BLaER1 treated with 17β-estradiol and CSF1 and Interleukin-3, amounts not matched to agents 10 nM and 100 nM (cell line): ENCODE results near the gene VWA5A.

Experiments
- H3K27ac ChIP-seq, 11 experiments: shearing (Covaris generic); formaldehyde crosslinking; 2 replicates each; pipeline ENCODE4 v1.8.1; 2022
- H3K27me3 ChIP-seq, 11 experiments: shearing (Covaris generic); formaldehyde crosslinking; 2 replicates each; pipeline ENCODE4 v1.8.1; 2022
- H3K36me3 ChIP-seq, 11 experiments: shearing (Covaris generic); formaldehyde crosslinking; 2 replicates each; pipeline ENCODE4 v1.8.1; 2022
- H3K4me1 ChIP-seq, 10 experiments: shearing (Covaris generic); formaldehyde crosslinking; 2 replicates each; pipeline ENCODE4 v1.8.1; 2022
- H3K4me2 ChIP-seq, 11 experiments: shearing (Covaris generic); formaldehyde crosslinking; 2 replicates each; pipeline ENCODE4 v1.8.1; 2022
- H3K4me3 ChIP-seq, 10 experiments: shearing (Covaris generic); formaldehyde crosslinking; 2 replicates each; pipeline ENCODE4 v1.8.1; 2022
- H3K9ac ChIP-seq, 11 experiments: shearing (Covaris generic); formaldehyde crosslinking; 2 replicates each; pipeline ENCODE4 v1.8.1; 2022
- H3K9me3 ChIP-seq, 11 experiments: shearing (Covaris generic); formaldehyde crosslinking; replicated peaks in 1 of 11; 2 replicates each; pipeline ENCODE4 v1.8.1; 2022
- H4K20me1 ChIP-seq, 11 experiments: shearing (Covaris generic); formaldehyde crosslinking; 2 replicates each; pipeline ENCODE4 v1.8.1; 2022
- Cebpa-rat ChIP-seq, 11 experiments: shearing (Covaris generic); IDR thresholded peaks; 2 replicates each; pipeline ENCODE4 v1.8.1; 2022

The VWA5A gene

DNA sequence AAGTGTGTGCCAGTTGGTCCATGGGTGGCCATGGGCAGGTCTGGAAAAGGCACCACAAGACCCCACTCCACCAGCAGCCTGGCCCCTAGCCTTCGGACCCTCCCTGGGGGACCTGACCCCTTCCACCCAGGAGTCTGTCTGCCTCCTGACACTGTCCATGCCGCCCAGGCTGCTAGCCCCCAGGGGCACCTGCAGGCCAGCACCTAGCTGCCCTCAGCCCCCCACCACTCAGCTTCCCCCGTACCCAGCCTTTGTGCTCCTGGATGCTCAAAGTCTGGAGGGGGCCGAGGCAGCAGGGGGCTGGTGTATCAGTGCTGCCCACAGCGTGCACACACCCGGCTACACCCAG lies 39.8 kb upstream of the VWA5A start:
- peaks cover 11 to 27% (median 19%) of the 10 kb centered on the region in 10 experiments for H3K4me1 ChIP-seq
- H3K36me3 ChIP-seq, result no peaks in the 10 kb centered on the region
- H3K27ac ChIP-seq, result no peak overlapping the region
- H4K20me1 ChIP-seq, result no peaks in the 10 kb centered on the region
- no peak overlapping the region for H3K4me3 ChIP-seq
- H3K9me3 ChIP-seq, result no peaks in the 10 kb centered on the region
- peak overlapping the region in 8 of 11 experiments; percentile 66 to 82 (median 76); a peak in 6 of 22 replicates for H3K4me2 ChIP-seq
- no peak overlapping the region for H3K9ac ChIP-seq
- no peak for TF ChIP-seq Cebpa-rat (IDR thresholded peaks at IDR 0.05)
- 0 out of 22 replicates have a peak, but pooled peaks cover 0 to 6% (median 0%) of the 10 kb centered on the region in 11 experiments for H3K27me3 ChIP-seq

DNA sequence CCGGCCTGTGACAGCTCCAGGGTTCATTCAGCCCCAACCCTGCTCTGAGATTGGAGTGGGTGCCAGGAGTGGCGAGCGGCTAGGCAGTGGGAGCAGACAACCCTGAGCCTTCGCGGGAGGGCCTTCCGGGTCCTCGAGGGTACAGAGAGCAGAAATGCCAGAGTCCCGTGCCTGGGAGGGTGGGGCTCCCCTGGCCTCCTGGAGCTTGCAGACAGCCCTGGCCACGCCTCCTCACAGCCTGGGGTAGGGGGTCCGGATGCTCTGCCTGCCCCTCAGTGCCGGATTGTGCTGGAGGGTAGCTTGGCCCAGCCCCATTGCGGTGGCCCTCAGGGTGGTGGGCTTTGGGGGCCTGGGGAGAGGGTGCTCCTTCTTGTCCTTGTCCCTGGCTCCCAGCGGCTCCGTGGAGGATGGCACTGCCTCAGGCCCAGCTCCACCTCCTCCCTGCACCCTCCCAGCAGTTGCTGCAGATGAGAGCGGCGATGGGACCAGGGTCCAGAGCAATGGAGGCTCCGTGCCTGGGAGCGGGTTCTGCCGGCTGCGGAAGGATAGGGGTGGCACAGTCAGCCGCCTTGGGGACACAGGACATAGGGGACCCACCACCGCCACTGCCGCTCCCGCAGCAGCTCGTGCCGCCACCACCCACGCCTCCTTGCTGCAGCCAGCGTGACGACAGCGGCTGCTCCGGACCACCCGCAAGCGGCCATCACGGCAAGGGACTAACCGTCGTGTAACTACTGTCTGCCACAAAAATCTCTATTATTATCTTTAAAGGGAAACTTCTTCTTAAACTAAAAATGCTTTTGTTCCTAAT lies 39.2 kb upstream of the VWA5A start:
- peak overlapping the region; percentile 55 to 84 (median 76) for H3K4me2 ChIP-seq
- no peaks in the 10 kb centered on the region for H3K9me3 ChIP-seq
- H3K4me1 ChIP-seq, result peaks cover 7 to 22% (median 13%) of the 10 kb centered on the region in 10 experiments
- peak overlapping the region in 7 of 10 experiments; percentile 15 to 57 (median 40); a peak in 12 of 20 replicates for H3K4me3 ChIP-seq
- no peak for TF ChIP-seq Cebpa-rat (IDR thresholded peaks at IDR 0.05)
- H3K36me3 ChIP-seq, result no peaks in the 10 kb centered on the region
- H3K9ac ChIP-seq, result peak overlapping the region in 4 of 11 experiments; percentile 15 to 53 (median 38); a peak in 6 of 22 replicates
- H3K27ac ChIP-seq, result peak overlapping the region in 4 of 11 experiments; percentile 1 to 43 (median 23); a peak in 4 of 22 replicates
- H4K20me1 ChIP-seq, result no peaks in the 10 kb centered on the region
- 0 out of 22 replicates have a peak, but pooled peaks cover 0 to 6% (median 0%) of the 10 kb centered on the region in 11 experiments for H3K27me3 ChIP-seq

DNA sequence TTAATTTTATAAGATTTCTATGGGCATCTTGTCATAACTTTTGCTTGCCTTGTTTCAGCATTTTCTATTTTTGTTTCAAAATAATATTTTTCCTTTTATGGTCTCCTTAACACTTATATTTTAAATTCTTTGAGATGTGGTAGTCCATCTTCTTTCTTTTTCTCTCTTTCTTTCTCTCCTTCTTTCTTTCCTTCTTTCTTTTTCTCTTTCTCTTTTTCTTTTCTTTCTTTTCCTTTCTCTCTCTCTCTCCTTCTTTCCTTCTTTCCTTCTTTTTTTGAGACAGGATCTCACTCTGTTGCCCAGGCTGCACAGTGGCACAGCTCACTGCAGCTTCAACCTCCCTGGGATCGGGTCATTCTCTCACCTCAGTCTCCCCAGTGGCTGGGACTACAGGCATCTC lies 38.0 kb upstream of the VWA5A start:
- Histone ChIP-seq H4K20me1 (no peaks in the 10 kb centered on the region), H3K4me3 (no peak overlapping the region), H3K27me3 (0 out of 22 replicates have a peak, but pooled peaks cover 0 to 6% (median 0%) of the 10 kb centered on the region in 11 experiments), H3K4me1 (peaks cover 6 to 14% (median 10%) of the 10 kb centered on the region in 10 experiments), H3K4me2 (no peak overlapping the region), H3K9ac (no peak overlapping the region), H3K27ac (no peak overlapping the region), H3K9me3 (no peaks in the 10 kb centered on the region), H3K36me3 (no peaks in the 10 kb centered on the region)
- TF ChIP-seq Cebpa-rat (IDR thresholded peaks at IDR 0.05), result no peak

DNA sequence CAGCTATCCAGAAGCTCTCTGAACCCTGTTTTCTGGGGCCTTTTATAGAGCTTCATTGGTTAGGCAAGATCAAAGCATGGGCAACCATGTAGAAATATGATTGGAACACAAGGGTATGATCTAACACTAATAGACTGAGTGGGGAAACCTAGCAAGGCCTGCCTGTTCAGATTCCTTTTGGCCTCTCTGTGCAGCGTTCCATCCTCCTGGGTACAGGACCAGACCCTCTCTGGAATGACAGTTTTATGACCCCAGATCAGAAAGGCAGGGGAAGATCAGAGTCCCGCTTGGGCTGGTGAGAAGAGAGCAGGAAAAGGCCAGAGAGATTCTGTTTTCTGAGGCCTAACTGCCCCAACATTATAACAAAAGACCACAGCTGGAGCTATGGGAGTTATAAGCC lies 36.7 kb upstream of the VWA5A start:
- no peak overlapping the region for H3K4me2 ChIP-seq
- H3K4me1 ChIP-seq, result peaks cover 6 to 14% (median 10%) of the 10 kb centered on the region in 10 experiments
- no peak overlapping the region for H3K27ac ChIP-seq
- no peaks in the 10 kb centered on the region for H3K36me3 ChIP-seq
- no peak overlapping the region for H3K4me3 ChIP-seq
- no peak for TF ChIP-seq Cebpa-rat (IDR thresholded peaks at IDR 0.05)
- no peak overlapping the region for H3K9ac ChIP-seq
- 0 out of 22 replicates have a peak, but pooled peaks cover 0 to 6% (median 0%) of the 10 kb centered on the region in 11 experiments for H3K27me3 ChIP-seq
- H3K9me3 ChIP-seq, result no peaks in the 10 kb centered on the region
- H4K20me1 ChIP-seq, result no peaks in the 10 kb centered on the region

DNA sequence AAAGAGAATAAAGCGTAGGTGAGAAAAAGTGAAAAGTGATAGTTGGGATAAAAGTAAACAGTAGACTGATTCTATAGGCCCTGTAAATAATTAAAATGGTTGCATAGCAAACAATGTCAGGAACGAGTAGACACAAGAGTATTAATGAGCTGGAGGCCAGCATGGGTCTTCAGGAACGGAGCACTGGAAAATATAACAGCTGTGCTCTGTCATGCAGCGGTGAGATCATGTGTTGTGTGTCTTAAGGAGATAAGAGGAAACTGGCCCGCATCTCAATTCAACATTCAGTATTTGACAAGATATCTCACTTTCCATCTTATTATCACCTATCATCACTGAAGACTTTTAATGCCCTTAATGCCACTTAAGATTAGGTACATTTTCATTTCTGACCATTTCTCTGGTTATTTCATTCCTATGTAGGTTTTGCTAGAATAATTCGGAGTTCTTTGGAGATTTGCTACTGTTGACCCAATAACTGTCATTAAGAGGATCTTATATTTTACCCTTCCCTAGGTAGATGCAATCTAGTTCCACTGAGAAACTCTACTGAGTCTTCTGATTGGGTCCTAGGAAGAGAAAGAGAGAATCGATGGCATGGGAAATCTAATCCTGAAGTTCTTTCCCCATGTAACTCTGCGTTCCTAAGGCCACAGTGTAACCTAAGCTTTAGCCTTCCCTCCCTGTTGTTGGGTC lies 35.5 kb upstream of the VWA5A start:
- H3K9me3 ChIP-seq, result no peaks in the 10 kb centered on the region
- no peak overlapping the region for H3K9ac ChIP-seq
- TF ChIP-seq Cebpa-rat (IDR thresholded peaks at IDR 0.05), result no peak
- no peaks in the 10 kb centered on the region for H4K20me1 ChIP-seq
- H3K27me3 ChIP-seq, result 0 out of 22 replicates have a peak, but pooled peaks cover 0 to 6% (median 0%) of the 10 kb centered on the region in 11 experiments
- no peak overlapping the region for H3K4me2 ChIP-seq
- H3K4me1 ChIP-seq, result peaks cover 6 to 14% (median 10%) of the 10 kb centered on the region in 10 experiments
- no peaks in the 10 kb centered on the region for H3K36me3 ChIP-seq
- H3K4me3 ChIP-seq, result no peak overlapping the region
- no peak overlapping the region for H3K27ac ChIP-seq

DNA sequence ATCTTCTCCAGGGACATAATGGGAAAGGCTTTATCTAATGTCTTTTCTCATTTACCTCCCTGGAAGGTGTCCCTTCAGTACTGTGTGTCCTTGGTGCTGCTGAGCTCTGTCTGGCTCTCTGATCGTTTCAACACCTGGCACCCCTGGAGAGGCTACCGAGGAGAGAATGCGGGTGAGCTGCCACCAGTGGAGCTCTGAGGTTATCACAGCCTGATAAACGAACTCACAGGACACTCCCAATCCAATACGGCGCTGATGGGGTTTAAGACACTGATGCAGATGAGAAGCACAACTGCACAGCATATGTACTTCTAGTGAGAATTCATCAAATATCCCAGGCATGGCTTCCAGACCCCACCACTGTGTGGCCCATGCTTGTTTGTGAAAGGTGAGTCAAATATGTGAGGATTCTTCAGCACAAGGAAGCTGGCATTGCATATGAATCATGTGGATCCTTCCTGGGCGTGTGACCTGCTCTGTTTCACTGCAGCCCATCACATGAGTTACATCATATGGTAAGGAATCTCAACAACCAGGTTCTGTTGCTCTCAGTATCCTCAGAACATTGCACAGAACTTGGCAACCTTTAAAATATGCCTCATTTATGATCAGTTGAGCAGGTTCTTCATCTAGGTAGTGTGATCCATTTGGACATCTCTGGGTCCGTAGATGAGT lies 34.8 kb upstream of the VWA5A start:
- Histone ChIP-seq H3K27me3 (0 out of 22 replicates have a peak, but pooled peaks cover 0 to 6% (median 0%) of the 10 kb centered on the region in 11 experiments), H3K9me3 (no peaks in the 10 kb centered on the region), H3K36me3 (no peaks in the 10 kb centered on the region), H3K4me1 (peaks cover 6 to 14% (median 10%) of the 10 kb centered on the region in 10 experiments), H3K9ac (no peak overlapping the region), H4K20me1 (no peaks in the 10 kb centered on the region), H3K4me2 (no peak overlapping the region), H3K4me3 (no peak overlapping the region), H3K27ac (no peak overlapping the region)
- TF ChIP-seq Cebpa-rat (IDR thresholded peaks at IDR 0.05), result no peak

DNA sequence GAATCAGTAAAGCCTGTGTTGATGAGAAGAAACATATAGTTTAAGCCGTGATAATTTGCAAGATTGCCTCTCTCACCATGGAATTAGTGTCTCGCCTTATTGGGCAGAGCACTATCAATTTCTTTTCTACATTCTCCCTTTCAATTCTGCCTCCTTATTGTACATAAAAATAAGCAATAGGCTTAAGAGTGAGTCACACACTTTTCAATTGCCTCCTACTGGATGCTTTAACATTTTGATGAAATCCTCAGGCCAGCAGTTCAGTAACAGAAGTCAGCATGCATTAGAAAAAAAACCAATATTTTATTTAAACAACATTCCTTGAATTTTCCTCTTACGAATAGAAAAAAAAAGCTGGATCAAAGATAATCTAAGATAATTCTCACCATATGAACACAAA lies 33.8 kb upstream of the VWA5A start:
- Histone ChIP-seq H3K9ac (no peak overlapping the region), H3K4me1 (peaks cover 0 to 4% (median 3%) of the 10 kb centered on the region in 10 experiments; a peak in 12 of 20 replicates), H3K4me2 (no peak overlapping the region), H3K4me3 (no peak overlapping the region), H3K27me3 (no peaks in the 10 kb centered on the region), H4K20me1 (no peaks in the 10 kb centered on the region), H3K9me3 (no peaks in the 10 kb centered on the region), H3K36me3 (no peaks in the 10 kb centered on the region), H3K27ac (no peak overlapping the region)
- no peak for TF ChIP-seq Cebpa-rat (IDR thresholded peaks at IDR 0.05)

DNA sequence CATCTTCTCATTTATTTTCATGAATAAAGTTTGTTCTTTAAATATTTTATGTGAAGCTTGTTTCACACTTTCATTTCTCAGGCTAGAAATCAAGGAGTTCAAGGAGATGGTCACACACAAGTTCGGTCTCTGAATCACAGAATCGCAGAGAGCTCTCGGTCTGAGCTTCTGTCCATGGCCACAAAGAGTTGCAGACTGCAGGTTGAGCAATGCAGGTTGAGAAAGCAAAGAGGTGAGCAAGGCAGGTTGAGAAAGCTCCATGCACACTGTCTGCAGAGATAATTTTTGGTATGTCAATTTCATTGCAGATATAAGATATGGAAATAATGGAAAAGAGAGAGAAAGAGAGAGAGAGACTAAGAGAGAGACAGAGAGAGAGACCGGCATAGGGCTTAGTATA lies 32.9 kb upstream of the VWA5A start:
- TF ChIP-seq Cebpa-rat (IDR thresholded peaks at IDR 0.05), result no peak
- Histone ChIP-seq H3K27me3 (no peaks in the 10 kb centered on the region), H3K27ac (no peak overlapping the region), H4K20me1 (no peaks in the 10 kb centered on the region), H3K4me1 (no peaks in the 10 kb centered on the region), H3K9me3 (no peaks in the 10 kb centered on the region), H3K4me2 (no peak overlapping the region), H3K36me3 (no peaks in the 10 kb centered on the region), H3K4me3 (no peak overlapping the region), H3K9ac (no peak overlapping the region)

DNA sequence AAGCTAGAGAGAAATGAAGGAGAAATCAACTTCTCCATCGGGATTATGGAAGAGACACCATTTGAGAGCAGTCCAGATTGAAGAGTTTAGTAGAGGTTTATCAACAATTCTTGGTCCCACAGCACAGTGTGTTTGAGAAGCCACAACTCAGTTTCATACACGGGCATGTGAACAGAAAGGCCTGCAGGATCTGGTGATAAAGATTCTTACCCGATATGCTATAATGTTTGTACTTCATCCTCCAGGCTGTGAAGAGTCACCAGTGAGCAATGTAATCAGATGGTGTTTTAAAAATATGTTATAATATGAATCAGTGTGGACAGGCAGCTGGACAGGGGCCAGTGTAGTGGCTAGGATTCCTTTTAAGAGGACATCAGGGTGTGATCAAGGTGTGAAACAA lies 29.7 kb upstream of the VWA5A start:
- no peak overlapping the region for H3K27ac ChIP-seq
- H3K27me3 ChIP-seq, result no peaks in the 10 kb centered on the region
- H3K4me2 ChIP-seq, result no peak overlapping the region
- no peaks in the 10 kb centered on the region for H3K36me3 ChIP-seq
- no peak for TF ChIP-seq Cebpa-rat (IDR thresholded peaks at IDR 0.05)
- no peak overlapping the region for H3K4me3 ChIP-seq
- H4K20me1 ChIP-seq, result no peaks in the 10 kb centered on the region
- no peaks in the 10 kb centered on the region for H3K9me3 ChIP-seq
- H3K4me1 ChIP-seq, result no peaks in the 10 kb centered on the region
- no peak overlapping the region for H3K9ac ChIP-seq
